RPMI7951 (cell line): Measurements from ENCODE around the gene ASIC5. TPM values are rescaled to one million over a fixed set of nuclear protein-coding genes. Genes with fewer than 3 reads are reported as not detected.
A peak's percentile ranks its signal among the peaks of the same experiment; 100 is the strongest.
"Not testable (repeated sequence)": the region's sequence is repeated elsewhere in the genome, so short reads cannot be mapped to it uniquely, and the experiment has no call there.

Source experiments
- DNase-seq: peaks from one replicate; pipeline ENCODE4 v3.0.0-alpha.2; 2012; ENCODE audit warnings: low read depth
- total RNA-seq: library from RNA; depleted of rRNA; stranded (reverse); fragments of >200 nt; shearing (Covaris generic); gene quantifications from 2 replicates; pipeline ENCODE4 v1.2.3, GENCODE V29; 2014; rRNA removed

The ASIC5 gene
- total RNA-seq, 1 experiment from 2014 or later = not detected

- DNase-seq = no peak
These were observed 65.3 kb downstream of the ASIC5 start for GRCh38 chr4:155800685-155801343.

DNA sequence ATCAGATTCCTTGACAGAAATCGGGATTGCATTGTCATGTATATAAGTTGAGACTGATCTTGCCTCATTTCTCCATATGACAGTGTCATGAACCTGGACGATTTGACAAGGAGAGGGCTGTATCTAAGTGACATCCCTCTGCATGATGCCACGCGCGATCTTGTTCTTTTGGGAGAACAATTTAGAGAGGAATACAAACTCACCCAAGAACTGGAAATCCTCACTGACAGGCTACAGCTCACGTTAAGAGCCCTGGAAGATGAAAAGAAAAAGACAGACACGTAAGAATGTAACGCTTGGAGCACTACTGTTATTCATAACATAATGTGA lies 66.3 kb downstream of the ASIC5 start:
- no peak for DNase-seq

DNA sequence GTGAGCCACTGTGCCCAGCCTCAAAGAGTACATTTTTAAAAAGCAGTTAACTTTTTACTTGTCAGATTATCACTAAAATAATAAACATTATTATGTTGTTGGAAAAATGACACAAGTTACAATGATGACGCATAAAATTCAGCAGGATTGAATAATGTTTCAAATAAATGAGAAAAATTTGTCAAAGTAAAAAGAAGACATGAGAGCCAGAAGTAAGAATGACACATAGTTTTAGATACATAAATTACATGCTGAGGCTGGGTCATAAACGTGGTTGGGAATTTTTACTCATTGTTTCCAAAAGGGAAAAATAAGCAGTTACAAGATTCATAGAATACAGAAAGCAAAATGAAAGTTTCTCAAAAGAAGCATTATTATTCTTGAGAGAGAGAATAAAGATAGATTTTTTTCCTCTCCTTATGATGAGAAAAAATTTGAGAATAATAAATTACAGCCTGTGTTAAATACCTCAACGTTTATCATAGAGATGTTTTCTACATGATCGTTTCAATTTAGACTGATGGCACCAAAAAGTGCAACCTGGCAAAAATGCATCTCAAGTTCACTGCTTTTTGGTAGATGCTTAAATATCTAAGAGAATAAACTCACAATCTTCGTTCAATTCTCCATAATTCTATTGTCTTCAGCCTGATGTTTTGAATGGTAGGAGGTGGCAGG lies 66.8 kb downstream of the ASIC5 start:
- no peak for DNase-seq

- not testable (repeated sequence) for DNase-seq
These were observed 68.5 kb downstream of the ASIC5 start for GRCh38 chr4:155797581-155797980.

DNA sequence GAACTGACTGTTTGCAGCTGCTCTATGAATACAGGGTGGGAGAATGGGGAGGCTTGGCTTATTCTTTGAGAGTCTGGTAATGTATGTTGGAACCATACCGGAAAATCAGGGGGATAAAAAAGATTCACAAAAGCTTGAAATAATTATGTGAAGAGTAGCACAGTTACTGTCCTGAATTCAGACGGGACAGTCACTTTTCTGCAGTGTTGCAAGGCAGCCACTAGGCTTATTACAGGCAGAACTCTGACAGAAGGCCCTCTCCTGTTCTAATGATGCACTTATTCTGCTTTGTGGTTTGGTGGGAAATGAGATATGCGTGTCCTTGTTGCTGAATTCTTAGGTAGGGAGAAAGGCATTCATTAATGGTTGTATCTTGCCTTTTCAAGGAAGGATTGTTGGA lies 70.1 kb downstream of the ASIC5 start:
- peak; percentile 52 for DNase-seq

DNA sequence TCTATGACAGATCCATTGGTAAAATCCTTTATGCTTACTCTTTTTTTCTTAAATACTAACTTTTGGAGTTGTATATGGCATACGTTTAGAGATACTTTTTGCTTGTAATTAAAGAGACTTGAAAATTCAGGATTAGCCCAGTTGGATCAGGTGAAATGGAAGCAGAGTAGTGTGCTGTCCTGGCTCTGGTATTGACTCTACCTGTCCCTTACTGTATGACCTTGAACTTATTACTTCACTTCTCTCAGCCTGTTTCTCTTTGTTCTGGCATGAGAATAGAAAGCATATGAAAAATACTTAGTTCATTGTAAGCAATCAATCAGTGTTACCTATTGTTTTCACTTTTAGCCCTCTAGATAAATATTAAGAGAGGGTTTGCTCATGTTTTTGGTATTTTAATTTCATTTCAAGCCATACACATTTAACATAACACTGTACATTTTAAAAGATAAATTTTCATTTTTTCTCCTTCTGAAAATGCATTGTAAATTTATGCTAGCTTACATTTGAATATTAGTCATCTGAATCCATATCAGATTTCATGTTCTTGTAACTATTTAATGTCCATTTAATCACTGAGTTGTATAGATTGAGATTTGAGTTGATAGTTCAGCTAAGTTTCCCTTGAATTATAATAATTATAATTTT lies 71.4 kb downstream of the ASIC5 start:
- no peak for DNase-seq

DNA sequence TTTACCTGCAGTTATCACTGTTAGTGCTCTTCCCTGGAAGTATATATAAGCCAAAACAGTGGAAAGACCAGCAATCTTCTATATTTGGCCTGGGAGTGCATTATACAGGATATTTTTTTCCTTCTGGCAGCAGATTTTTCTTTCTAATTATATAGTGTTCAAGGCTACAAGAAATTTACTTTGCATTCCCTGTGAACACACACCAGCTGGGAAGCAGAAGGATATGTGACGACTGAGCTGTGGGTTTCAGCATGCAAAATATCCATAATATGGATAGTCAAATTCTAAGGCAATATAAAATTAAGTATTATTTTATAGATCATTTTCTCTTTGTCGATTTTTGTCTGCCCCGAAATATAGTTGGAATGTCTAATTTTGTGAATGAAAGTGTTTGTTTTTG lies 76.1 kb downstream of the ASIC5 start:
- no peak for DNase-seq

- no peak for DNase-seq
These were observed 76.7 kb downstream of the ASIC5 start for GRCh38 chr4:155789391-155789790.

DNA sequence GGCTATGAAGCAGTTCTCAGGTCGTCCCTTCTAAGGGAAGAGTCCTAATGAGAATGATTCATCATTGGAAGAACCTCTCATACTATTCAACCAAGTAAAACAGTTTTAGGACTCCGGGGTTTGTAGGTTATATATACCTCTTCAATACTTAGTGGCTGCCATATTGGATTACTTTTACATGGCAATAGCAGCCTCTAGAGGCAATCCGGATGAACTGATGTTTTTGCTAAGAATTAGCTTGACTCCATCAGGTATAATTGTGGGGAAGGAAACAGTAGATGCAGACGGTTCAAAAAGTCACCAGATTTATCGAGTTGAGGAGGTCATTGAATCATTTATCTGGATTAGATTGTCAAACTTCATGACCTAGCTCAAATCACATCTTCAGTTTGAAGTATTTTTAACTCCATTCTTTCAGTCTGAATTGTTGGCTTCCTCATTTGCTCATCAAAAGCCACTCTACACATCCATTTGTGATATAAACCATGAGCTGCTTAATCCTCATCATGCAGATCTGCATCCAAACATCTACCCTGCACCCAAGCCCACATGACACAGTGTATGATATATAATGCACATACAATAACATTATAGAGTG lies 78.9 kb downstream of the ASIC5 start:
- peak; percentile 67 for DNase-seq

DNA sequence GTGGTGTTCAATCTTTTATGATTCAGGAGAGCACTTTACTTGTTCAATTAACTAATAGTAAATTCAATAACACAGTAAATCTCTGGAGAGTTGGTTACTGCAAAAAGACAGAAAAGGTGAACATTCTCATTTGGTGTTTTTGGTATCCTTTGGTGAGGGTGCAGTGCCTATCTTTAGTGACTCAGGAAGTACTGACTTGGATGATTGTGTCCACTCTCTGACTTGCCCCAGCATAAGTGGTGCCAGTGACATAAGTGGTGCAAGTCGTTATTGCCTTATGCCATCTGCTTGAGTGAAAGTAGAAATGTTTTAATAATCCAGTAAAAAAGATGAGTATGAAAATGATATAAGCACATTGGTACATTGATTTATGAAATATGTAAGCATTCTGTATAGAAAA lies 80.2 kb downstream of the ASIC5 start:
- DNase-seq = no peak

- DNase-seq = no peak
These were observed 81.4 kb downstream of the ASIC5 start for GRCh38 chr4:155784637-155785036.

GRCh38 chr4:155781249-155781831 lies 84.7 kb downstream of the ASIC5 start:
- DNase-seq = no peak

- DNase-seq = no peak
These were observed 85.3 kb downstream of the ASIC5 start for GRCh38 chr4:155780775-155781174.

Other genes starting within 250 kb of the ASIC5 start
- gene GUCY1A1, start 199.4 kb downstream of the ASIC5 start, total RNA-seq = not detected in 2 replicates
- 2.0 and 3.8 TPM in 2 replicates for gene GUCY1B1, start 107.3 kb downstream of the ASIC5 start, total RNA-seq
- gene TDO2, start 37.4 kb upstream of the ASIC5 start, total RNA-seq = 12.1 and 12.9 TPM in 2 replicates
- gene CTSO, start 87.6 kb upstream of the ASIC5 start, total RNA-seq = 4.7 and 5.0 TPM in 2 replicates